Heart left ventricle (tissue), 13 donors: Measurements from ENCODE around the gene C16orf95.

Source experiments
- POLR2A ChIP-seq, 2 donors: fragments of 450-650 bp; IDR thresholded peaks; one replicate each; pipeline ENCODE4 v1.6.1; 2017; ENCODE audit warnings: antibody characterized with exemption in 2 of 2, mild to moderate bottlenecking in 2 of 2, moderate library complexity in 2 of 2
- TF ChIP-seq, protein P1 (sequence below), 12 donors: fragments of 200-600 bp; sonication (generic) in 4 of 12; IDR thresholded peaks; one replicate each; pipeline versions ENCODE4 v1.5.0 to v1.8.0; 2018 to 2022; ENCODE audit warnings: antibody characterized with exemption in 12 of 12, mild to moderate bottlenecking in 5 of 12
- donor health status: ischemic (EF 13 %, LVEDD 7.1; RV severe dilation, severe dysfunction).
- donor health status: DM: no; HTN: yes; CAD: no.
- donor health status: DM: no; HTN: no; CAD: no.
- donor health status: ischemic (EF 25% LVEDD 6.9; RV normal size, moderate dysfunction).
- donor health status: ischemic (EF 25% LVEDD 5.7; RV mildly dilated, moderate dysfunction).
- donor health status: ischemic (EF 35%, LVEDD 5.7; RV mildly dilated, moderate dysfunction).
- donor health status: nonischemic (EF 11% LVEDD 7.7; RV severe dilation, severe dysfunction).
- donor health status: DM: yes; HTN: yes; CAD: no.
- donor health status: PGD.
- donor health status: ischemic (EF 29% LVEDD 5.4; RV normal size, mild dysfunction).
- donor health status: nonischemic (EF 23%, LVEDD 6.1; RV moderate dilation, normal function).

DNA sequence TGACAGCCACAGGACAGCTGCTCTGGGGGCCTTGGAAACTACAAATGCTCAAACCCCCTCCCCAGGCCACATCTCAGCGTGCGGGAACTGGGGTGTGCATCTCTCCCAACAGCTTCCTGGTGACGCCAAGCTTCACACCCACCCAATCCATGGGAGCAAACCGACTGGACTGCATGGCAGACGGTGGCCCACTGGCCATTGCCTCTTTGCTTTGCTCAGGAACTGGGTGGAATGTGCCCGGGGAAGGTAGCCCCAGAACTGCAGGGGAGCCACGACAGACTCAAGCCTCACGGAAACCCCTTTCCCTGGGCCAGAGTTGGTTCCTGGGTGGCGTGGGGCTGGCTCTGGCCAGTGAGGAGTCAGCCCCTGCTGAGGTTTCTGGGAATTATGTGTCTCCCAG, 5.2 kb upstream of the C16orf95 start:
- TF ChIP-seq, protein P1, sequence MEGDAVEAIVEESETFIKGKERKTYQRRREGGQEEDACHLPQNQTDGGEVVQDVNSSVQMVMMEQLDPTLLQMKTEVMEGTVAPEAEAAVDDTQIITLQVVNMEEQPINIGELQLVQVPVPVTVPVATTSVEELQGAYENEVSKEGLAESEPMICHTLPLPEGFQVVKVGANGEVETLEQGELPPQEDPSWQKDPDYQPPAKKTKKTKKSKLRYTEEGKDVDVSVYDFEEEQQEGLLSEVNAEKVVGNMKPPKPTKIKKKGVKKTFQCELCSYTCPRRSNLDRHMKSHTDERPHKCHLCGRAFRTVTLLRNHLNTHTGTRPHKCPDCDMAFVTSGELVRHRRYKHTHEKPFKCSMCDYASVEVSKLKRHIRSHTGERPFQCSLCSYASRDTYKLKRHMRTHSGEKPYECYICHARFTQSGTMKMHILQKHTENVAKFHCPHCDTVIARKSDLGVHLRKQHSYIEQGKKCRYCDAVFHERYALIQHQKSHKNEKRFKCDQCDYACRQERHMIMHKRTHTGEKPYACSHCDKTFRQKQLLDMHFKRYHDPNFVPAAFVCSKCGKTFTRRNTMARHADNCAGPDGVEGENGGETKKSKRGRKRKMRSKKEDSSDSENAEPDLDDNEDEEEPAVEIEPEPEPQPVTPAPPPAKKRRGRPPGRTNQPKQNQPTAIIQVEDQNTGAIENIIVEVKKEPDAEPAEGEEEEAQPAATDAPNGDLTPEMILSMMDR (IDR thresholded peaks at IDR 0.05), result no peak
- TF ChIP-seq POLR2A (IDR thresholded peaks at IDR 0.05), result no peak
